Vagina (tissue), 2 donors: ENCODE data around the gene TNK2.

Experiments
- POLR2A ChIP-seq, 2 donors: fragments of 450-650 bp; IDR thresholded peaks; one replicate each; pipeline ENCODE4 v1.6.1; 2017; ENCODE audit warnings: antibody characterized with exemption in 2 of 2, mild to moderate bottlenecking in 2 of 2, moderate library complexity in 2 of 2
- POLR2AphosphoS5 ChIP-seq, 2 donors: sonication (generic); formaldehyde crosslinking; IDR thresholded peaks; one replicate each; pipeline ENCODE4 v1.9.0; 2017; ENCODE audit warnings: antibody characterized with exemption in 2 of 2, mild to moderate bottlenecking in 2 of 2, low read depth in 1 of 2; ENCODE audit not compliant: insufficient read depth in 1 of 2
- TF ChIP-seq, protein P1 (sequence below), 3 experiments: fragments of 450-650 bp in 2 of 3; fragments of 200-600 bp in 1 of 3; sonication (generic) in 1 of 3; IDR thresholded peaks; one replicate each; pipeline ENCODE4 v1.5.1; 2017 to 2019; ENCODE audit warnings: antibody characterized with exemption in 3 of 3, mild to moderate bottlenecking in 2 of 3, moderate library complexity in 2 of 3

DNA sequence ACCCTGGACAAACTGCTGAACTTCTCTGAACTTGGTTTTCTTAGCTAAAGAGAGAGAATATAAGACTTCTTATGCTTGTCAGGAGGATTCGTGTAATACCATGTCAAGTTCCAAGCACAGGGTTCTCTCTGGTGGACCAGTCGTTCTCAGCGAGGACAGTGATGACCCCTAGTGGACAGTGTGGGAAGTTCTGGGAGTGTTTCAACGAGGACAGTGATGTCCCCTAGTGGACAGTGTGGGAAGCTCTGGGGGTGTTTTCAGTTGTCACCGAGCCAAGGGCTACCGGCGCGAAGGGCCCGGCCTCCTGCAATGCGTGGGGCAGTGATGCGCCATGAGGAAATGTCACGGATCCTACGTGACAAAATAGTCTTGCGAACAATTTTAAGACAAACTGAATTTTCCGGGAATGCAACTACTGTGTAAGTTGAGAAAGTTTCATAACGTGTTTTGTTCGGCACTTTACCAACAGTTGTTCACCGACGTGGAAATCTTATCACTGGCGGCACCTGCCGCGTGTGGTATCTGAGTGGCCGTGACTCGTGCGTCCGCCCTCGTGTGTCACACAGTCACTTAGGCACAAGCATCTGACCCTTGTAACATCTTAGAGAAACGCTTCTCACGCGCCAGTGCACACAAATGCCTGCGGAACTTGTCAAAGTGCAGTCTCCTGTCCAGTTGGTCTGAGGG, 57.4 kb downstream of the TNK2 start:
- TF ChIP-seq, protein P1, sequence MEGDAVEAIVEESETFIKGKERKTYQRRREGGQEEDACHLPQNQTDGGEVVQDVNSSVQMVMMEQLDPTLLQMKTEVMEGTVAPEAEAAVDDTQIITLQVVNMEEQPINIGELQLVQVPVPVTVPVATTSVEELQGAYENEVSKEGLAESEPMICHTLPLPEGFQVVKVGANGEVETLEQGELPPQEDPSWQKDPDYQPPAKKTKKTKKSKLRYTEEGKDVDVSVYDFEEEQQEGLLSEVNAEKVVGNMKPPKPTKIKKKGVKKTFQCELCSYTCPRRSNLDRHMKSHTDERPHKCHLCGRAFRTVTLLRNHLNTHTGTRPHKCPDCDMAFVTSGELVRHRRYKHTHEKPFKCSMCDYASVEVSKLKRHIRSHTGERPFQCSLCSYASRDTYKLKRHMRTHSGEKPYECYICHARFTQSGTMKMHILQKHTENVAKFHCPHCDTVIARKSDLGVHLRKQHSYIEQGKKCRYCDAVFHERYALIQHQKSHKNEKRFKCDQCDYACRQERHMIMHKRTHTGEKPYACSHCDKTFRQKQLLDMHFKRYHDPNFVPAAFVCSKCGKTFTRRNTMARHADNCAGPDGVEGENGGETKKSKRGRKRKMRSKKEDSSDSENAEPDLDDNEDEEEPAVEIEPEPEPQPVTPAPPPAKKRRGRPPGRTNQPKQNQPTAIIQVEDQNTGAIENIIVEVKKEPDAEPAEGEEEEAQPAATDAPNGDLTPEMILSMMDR (IDR thresholded peaks at IDR 0.05): peak; percentile 98 to 100 (median 100)
- peak in 1 of 2 donors; percentile 82 for TF ChIP-seq POLR2AphosphoS5 (IDR thresholded peaks at IDR 0.05; ENCODE audit: insufficient read depth in 1 of 2, low read depth in 1 of 2)
- no peak for TF ChIP-seq POLR2A (IDR thresholded peaks at IDR 0.05)
